HepG2 (cell line): Measurements from ENCODE around the gene MFSD11. TPM values are rescaled to one million over a fixed set of nuclear protein-coding genes. Genes with fewer than 3 reads are reported as not detected.

ENCODE experiments used
- DNMT3B ChIP-seq: conservative IDR thresholded peaks from 2 replicates; pipeline ENCODE4 v1.6.1; 2016; ENCODE audit warnings: missing biosample characterization, control low read depth
- HDAC1 ChIP-seq: sonication (generic); formaldehyde crosslinking; IDR thresholded peaks from 2 replicates; pipeline ENCODE4 v1.5.1; 2020; ENCODE audit warnings: mild to moderate bottlenecking, missing genetic modification reagents
- MEF2D ChIP-seq: sonication (generic); formaldehyde crosslinking; IDR thresholded peaks from 2 replicates; pipeline ENCODE4 v1.5.1; 2020; ENCODE audit warnings: mild to moderate bottlenecking, missing genetic modification reagents
- MIXL1 ChIP-seq: IDR thresholded peaks from 2 replicates; pipeline ENCODE4 v1.6.1; 2016
- MLLT10 ChIP-seq: sonication (generic); formaldehyde crosslinking; IDR thresholded peaks from 2 replicates; pipeline ENCODE4 v1.4.0; 2020; ENCODE audit warnings: missing genetic modification reagents
- NKX3-1 ChIP-seq: sonication (generic); formaldehyde crosslinking; IDR thresholded peaks from 2 replicates; pipeline ENCODE4 v1.5.0; 2020; ENCODE audit warnings: missing genetic modification reagents
- PBX2 ChIP-seq: IDR thresholded peaks from 2 replicates; pipeline ENCODE4 v1.6.1; 2016; ENCODE audit warnings: control low read depth
- POLR2AphosphoS5 ChIP-seq: IDR thresholded peaks from 2 replicates; pipeline ENCODE4 v1.6.1; 2012; ENCODE audit warnings: low read depth, low read length
- ZFP36L1 ChIP-seq: sonication (generic); formaldehyde crosslinking; IDR thresholded peaks from 2 replicates; pipeline ENCODE4 v1.8.0; 2022; ENCODE audit warnings: mild to moderate bottlenecking, missing genetic modification reagents, moderate library complexity
- ZFP90 ChIP-seq: sonication (generic); formaldehyde crosslinking; IDR thresholded peaks from 2 replicates; pipeline ENCODE4 v1.8.0; 2022; ENCODE audit warnings: missing genetic modification reagents, mild to moderate bottlenecking, inconsistent platforms, borderline replicate concordance
- ZNF567 ChIP-seq: sonication (generic); formaldehyde crosslinking; IDR thresholded peaks from 2 replicates; pipeline ENCODE4 v1.8.1; 2023; ENCODE audit warnings: mild to moderate bottlenecking, missing genetic modification reagents, borderline replicate concordance
- ZNF776 ChIP-seq: sonication (generic); formaldehyde crosslinking; IDR thresholded peaks from 2 replicates; pipeline ENCODE4 v1.4.0; 2020; ENCODE audit warnings: mild to moderate bottlenecking, missing genetic modification reagents
- polyA plus RNA-seq, 8 experiments: library from polyadenylated mRNA; depleted of rRNA in 3 of 8; stranded (reverse) in 7 of 8; unstranded in 1 of 8; fragments of >200 nt; fragmentation: Illumina TruSeq in 4 of 8; extraction: Trizol in 4 of 8; gene quantifications; 2 replicates each; pipeline versions ENCODE4 v1.2.1 to v1.2.3, GENCODE V29; 2011 to 2016; ENCODE audit warnings: low read depth in 4 of 8, missing spikeins in 1 of 8, mixed read lengths in 1 of 8; ENCODE audit not compliant: insufficient read depth in 1 of 8
- total RNA-seq, 5 experiments: library from RNA; depleted of rRNA; stranded (reverse); fragments of >200 nt; fragmentation: Illumina TruSeq; extraction: Trizol; gene quantifications; 2 replicates each; pipeline ENCODE4 v1.2.3, GENCODE V29; 2016; ENCODE audit warnings: low read depth in 1 of 5
- TF ChIP-seq, protein P1 (sequence below): sonication (generic); formaldehyde crosslinking; IDR thresholded peaks from 2 replicates; pipeline ENCODE4 v1.4.0; 2020; ENCODE audit warnings: missing genetic modification reagents, borderline replicate concordance
- TF ChIP-seq, protein P2 (sequence below): sonication (generic); formaldehyde crosslinking; IDR thresholded peaks from 2 replicates; pipeline ENCODE4 v1.5.0; 2020; ENCODE audit warnings: mild to moderate bottlenecking, missing genetic modification reagents, borderline replicate concordance
- TF ChIP-seq, protein P3 (sequence below): IDR thresholded peaks from 2 replicates; pipeline ENCODE4 v1.6.1; 2016; ENCODE audit warnings: missing compliant biosample characterization, missing genetic modification reagents, borderline replicate concordance
- TF ChIP-seq, protein P4 (sequence below): sonication (generic); formaldehyde crosslinking; IDR thresholded peaks from 2 replicates; pipeline ENCODE4 v1.5.0; 2020; ENCODE audit warnings: mild to moderate bottlenecking, missing genetic modification reagents, borderline replicate concordance

MFSD11 gene
- total and polyA plus RNA-seq, 2 of the 13 experiments (the other 11 are each of a cell fraction or from before 2014, with no cell fraction given), result 26.1 to 36.3 TPM

GRCh38 chr17:76691379-76692191, 46.3 kb upstream of the MFSD11 start (continued):
- TF ChIP-seq, protein P1, sequence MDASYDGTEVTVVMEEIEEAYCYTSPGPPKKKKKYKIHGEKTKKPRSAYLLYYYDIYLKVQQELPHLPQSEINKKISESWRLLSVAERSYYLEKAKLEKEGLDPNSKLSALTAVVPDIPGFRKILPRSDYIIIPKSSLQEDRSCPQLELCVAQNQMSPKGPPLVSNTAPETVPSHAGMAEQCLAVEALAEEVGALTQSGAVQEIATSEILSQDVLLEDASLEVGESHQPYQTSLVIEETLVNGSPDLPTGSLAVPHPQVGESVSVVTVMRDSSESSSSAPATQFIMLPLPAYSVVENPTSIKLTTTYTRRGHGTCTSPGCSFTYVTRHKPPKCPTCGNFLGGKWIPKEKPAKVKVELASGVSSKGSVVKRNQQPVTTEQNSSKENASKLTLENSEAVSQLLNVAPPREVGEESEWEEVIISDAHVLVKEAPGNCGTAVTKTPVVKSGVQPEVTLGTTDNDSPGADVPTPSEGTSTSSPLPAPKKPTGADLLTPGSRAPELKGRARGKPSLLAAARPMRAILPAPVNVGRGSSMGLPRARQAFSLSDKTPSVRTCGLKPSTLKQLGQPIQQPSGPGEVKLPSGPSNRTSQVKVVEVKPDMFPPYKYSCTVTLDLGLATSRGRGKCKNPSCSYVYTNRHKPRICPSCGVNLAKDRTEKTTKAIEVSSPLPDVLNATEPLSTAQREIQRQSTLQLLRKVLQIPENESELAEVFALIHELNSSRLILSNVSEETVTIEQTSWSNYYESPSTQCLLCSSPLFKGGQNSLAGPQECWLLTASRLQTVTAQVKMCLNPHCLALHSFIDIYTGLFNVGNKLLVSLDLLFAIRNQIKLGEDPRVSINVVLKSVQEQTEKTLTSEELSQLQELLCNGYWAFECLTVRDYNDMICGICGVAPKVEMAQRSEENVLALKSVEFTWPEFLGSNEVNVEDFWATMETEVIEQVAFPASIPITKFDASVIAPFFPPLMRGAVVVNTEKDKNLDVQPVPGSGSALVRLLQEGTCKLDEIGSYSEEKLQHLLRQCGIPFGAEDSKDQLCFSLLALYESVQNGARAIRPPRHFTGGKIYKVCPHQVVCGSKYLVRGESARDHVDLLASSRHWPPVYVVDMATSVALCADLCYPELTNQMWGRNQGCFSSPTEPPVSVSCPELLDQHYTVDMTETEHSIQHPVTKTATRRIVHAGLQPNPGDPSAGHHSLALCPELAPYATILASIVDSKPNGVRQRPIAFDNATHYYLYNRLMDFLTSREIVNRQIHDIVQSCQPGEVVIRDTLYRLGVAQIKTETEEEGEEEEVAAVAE (CRISPR knock-in tag), result no peak
- peak; percentile 88 for TF ChIP-seq HDAC1
- 0 out of 2 replicates have a peak, but pooled peaks have one; percentile 33 for TF ChIP-seq ZNF567 (CRISPR knock-in tag)
- TF ChIP-seq, protein P2, sequence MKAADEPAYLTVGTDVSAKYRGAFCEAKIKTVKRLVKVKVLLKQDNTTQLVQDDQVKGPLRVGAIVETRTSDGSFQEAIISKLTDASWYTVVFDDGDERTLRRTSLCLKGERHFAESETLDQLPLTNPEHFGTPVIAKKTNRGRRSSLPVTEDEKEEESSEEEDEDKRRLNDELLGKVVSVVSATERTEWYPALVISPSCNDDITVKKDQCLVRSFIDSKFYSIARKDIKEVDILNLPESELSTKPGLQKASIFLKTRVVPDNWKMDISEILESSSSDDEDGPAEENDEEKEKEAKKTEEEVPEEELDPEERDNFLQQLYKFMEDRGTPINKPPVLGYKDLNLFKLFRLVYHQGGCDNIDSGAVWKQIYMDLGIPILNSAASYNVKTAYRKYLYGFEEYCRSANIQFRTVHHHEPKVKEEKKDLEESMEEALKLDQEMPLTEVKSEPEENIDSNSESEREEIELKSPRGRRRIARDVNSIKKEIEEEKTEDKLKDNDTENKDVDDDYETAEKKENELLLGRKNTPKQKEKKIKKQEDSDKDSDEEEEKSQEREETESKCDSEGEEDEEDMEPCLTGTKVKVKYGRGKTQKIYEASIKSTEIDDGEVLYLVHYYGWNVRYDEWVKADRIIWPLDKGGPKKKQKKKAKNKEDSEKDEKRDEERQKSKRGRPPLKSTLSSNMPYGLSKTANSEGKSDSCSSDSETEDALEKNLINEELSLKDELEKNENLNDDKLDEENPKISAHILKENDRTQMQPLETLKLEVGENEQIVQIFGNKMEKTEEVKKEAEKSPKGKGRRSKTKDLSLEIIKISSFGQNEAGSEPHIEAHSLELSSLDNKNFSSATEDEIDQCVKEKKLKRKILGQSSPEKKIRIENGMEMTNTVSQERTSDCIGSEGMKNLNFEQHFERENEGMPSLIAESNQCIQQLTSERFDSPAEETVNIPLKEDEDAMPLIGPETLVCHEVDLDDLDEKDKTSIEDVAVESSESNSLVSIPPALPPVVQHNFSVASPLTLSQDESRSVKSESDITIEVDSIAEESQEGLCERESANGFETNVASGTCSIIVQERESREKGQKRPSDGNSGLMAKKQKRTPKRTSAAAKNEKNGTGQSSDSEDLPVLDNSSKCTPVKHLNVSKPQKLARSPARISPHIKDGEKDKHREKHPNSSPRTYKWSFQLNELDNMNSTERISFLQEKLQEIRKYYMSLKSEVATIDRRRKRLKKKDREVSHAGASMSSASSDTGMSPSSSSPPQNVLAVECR (CRISPR knock-in tag), result peak; percentile 61; the same call in 1 of the 2 replicates
- TF ChIP-seq, protein P3, sequence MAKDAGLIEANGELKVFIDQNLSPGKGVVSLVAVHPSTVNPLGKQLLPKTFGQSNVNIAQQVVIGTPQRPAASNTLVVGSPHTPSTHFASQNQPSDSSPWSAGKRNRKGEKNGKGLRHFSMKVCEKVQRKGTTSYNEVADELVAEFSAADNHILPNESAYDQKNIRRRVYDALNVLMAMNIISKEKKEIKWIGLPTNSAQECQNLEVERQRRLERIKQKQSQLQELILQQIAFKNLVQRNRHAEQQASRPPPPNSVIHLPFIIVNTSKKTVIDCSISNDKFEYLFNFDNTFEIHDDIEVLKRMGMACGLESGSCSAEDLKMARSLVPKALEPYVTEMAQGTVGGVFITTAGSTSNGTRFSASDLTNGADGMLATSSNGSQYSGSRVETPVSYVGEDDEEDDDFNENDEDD, result no peak
- no peak for TF ChIP-seq ZNF776
- TF ChIP-seq MIXL1 (CRISPR knock-in tag), result peak; percentile 95
- no peak for TF ChIP-seq PBX2 (CRISPR knock-in tag)
- TF ChIP-seq ZFP36L1 (CRISPR knock-in tag), result no peak
- TF ChIP-seq NKX3-1 (CRISPR knock-in tag), result no peak
- no peak for TF ChIP-seq POLR2AphosphoS5
- no peak for TF ChIP-seq DNMT3B (CRISPR knock-in tag)
- TF ChIP-seq, protein P4, sequence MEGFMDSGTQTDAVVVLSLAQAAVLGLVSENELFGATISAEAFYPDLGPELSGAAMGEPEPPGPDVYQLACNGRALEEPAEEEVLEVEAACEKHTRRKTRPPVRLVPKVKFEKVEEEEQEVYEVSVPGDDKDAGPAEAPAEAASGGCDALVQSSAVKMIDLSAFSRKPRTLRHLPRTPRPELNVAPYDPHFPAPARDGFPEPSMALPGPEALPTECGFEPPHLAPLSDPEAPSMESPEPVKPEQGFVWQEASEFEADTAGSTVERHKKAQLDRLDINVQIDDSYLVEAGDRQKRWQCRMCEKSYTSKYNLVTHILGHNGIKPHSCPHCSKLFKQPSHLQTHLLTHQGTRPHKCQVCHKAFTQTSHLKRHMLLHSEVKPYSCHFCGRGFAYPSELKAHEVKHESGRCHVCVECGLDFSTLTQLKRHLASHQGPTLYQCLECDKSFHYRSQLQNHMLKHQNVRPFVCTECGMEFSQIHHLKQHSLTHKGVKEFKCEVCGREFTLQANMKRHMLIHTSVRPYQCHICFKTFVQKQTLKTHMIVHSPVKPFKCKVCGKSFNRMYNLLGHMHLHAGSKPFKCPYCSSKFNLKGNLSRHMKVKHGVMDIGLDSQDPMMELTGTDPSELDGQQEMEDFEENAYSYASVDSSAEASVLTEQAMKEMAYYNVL (CRISPR knock-in tag), result peak; percentile 87; the same call in 1 of the 2 replicates
- no peak; the same call in none of the 2 replicates for TF ChIP-seq ZFP90
- peak; percentile 60 for TF ChIP-seq MEF2D
- TF ChIP-seq MLLT10 (CRISPR knock-in tag), result no peak
